Activated B cell treated with CpG ODN at 0.5 μM for 24 hours (primary cell): Measurements from ENCODE around the gene MYO18B. TPM values are rescaled to one million over a fixed set of nuclear protein-coding genes. Genes with fewer than 3 reads are reported as not detected.

Experiments
- ATAC-seq: fragments of 200-7000 bp; cut with Tn5 transposase; one replicate; pipeline ENCODE4 v1.10.0; 2021; ENCODE audit warnings: low read depth, mild to moderate bottlenecking, moderate library complexity
- CTCF ChIA-PET: fragments of 350-600 bp; sonication (Branson Sonifier 250); formaldehyde crosslinking; loops from one replicate; lab custom pipeline; 2021; ENCODE audit warnings: antibody characterized with exemption; lab: Charles Lee
- POLR2A ChIA-PET: fragments of 350-600 bp; sonication (Branson Sonifier 250); formaldehyde crosslinking; loops from one replicate; lab custom pipeline; 2021; ENCODE audit warnings: antibody characterized with exemption; lab: Charles Lee
- DNase-seq: peaks from one replicate; pipeline ENCODE4 v3.0.0; 2022
- H3K27ac Mint-ChIP-seq: one replicate; pipeline ENCODE4 v1.8.0; 2020; ENCODE audit warnings: mixed read lengths
- H3K27me3 Mint-ChIP-seq: one replicate; pipeline ENCODE4 v1.8.0; 2021; ENCODE audit warnings: mixed read lengths
- H3K36me3 Mint-ChIP-seq: one replicate; pipeline ENCODE4 v1.8.0; 2021; ENCODE audit warnings: low read depth, mixed read lengths
- H3K4me1 Mint-ChIP-seq: one replicate; pipeline ENCODE4 v1.8.0; 2021; ENCODE audit warnings: mixed read lengths
- H3K4me3 Mint-ChIP-seq: one replicate; pipeline ENCODE4 v1.8.0; 2020; ENCODE audit warnings: mild to moderate bottlenecking, mixed read lengths
- H3K9me3 Mint-ChIP-seq: one replicate; pipeline ENCODE4 v1.8.0; 2020; ENCODE audit warnings: mixed read lengths
- intact Hi-C: fragments of 100-400 bp; cut with micrococcal nuclease; formaldehyde crosslinking; loops from one replicate; pipeline ENCODE4 v1.15.1; 2024
- total RNA-seq: library from RNA; stranded (reverse); gene quantifications from 2 replicates; pipeline ENCODE4 v1.2.3, GENCODE V29; 2022
- TF ChIP-seq, protein P1 (sequence below): fragments of 200-600 bp; IDR thresholded peaks from one replicate; pipeline ENCODE4 v1.8.0; 2022; ENCODE audit warnings: antibody characterized with exemption, mild to moderate bottlenecking

MYO18B gene
- total RNA-seq, 1 donor from 2014 or later = 0.27 TPM

DNA sequence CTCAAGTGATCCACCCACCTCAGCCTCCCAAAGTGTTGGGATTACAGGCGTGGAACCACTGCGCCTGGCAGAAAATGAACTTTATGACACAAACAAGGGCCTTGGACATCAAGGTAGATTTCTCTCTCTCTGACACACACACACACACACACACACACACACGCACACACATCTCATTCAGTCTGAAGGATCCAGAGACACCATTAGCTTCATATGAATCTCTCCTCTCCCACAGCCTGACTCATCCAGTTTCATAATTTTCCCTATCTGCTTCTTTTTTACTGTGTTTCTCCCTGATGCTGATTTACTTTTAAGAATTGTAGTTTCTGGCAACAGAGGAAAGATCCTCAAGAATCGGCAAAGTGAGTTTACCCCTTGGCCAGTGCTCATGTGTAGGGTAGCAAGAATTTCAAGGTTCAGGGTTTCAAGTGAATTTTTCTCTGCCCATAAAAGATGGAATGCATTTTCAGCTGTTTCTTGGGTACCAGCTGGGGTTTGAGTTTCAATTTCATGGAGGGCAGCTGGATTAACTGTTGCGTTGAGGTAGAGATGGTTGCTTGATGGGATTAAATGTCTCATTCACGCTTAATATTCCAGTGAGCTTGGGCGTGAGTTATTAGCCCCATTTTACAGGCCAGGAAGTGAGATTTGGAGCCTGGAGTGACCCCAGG lies 3.5 kb downstream of the MYO18B start:
- intact Hi-C loops = no loop called here
- peaks cover 3% of the 10 kb centered on the region for H3K27me3 Mint-ChIP-seq
- no peak for ATAC-seq
- no peaks in the 10 kb centered on the region for H3K9me3 Mint-ChIP-seq
- no peak overlapping the region for H3K27ac Mint-ChIP-seq
- no peak overlapping the region for H3K4me3 Mint-ChIP-seq
- ChIA-PET CTCF (no interaction called here), POLR2A (no interaction called here)
- H3K36me3 Mint-ChIP-seq = no peaks in the 10 kb centered on the region
- TF ChIP-seq, protein P1, sequence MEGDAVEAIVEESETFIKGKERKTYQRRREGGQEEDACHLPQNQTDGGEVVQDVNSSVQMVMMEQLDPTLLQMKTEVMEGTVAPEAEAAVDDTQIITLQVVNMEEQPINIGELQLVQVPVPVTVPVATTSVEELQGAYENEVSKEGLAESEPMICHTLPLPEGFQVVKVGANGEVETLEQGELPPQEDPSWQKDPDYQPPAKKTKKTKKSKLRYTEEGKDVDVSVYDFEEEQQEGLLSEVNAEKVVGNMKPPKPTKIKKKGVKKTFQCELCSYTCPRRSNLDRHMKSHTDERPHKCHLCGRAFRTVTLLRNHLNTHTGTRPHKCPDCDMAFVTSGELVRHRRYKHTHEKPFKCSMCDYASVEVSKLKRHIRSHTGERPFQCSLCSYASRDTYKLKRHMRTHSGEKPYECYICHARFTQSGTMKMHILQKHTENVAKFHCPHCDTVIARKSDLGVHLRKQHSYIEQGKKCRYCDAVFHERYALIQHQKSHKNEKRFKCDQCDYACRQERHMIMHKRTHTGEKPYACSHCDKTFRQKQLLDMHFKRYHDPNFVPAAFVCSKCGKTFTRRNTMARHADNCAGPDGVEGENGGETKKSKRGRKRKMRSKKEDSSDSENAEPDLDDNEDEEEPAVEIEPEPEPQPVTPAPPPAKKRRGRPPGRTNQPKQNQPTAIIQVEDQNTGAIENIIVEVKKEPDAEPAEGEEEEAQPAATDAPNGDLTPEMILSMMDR = no peak
- H3K4me1 Mint-ChIP-seq = no peaks in the 10 kb centered on the region
- DNase-seq = no peak

DNA sequence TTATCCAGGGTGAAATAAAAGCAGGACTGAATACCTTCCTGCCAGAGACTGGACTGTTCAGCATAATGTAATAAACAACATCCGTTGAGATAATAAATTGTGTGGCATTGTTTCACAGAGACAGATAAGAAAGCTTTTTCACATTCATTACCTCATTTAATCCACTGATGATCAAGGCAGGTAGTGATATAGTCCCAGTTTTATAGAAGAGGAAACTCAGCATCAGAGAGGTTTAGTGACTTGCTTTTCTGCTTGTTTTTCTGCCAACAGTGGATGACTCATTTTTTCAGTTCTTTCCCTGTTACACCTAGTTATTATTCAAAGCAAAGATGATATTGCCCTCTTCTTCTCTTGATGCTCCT lies 4.0 kb downstream of the MYO18B start:
- intact Hi-C loops = no loop called here
- Mint-ChIP-seq H3K27me3 (peaks cover 3% of the 10 kb centered on the region), H3K4me1 (no peaks in the 10 kb centered on the region), H3K36me3 (no peaks in the 10 kb centered on the region), H3K9me3 (no peaks in the 10 kb centered on the region), H3K4me3 (no peak overlapping the region), H3K27ac (no peak overlapping the region)
- ChIA-PET POLR2A (no interaction called here), CTCF (no interaction called here)
- ATAC-seq = no peak
- DNase-seq = no peak
- TF ChIP-seq, protein P1 = no peak

DNA sequence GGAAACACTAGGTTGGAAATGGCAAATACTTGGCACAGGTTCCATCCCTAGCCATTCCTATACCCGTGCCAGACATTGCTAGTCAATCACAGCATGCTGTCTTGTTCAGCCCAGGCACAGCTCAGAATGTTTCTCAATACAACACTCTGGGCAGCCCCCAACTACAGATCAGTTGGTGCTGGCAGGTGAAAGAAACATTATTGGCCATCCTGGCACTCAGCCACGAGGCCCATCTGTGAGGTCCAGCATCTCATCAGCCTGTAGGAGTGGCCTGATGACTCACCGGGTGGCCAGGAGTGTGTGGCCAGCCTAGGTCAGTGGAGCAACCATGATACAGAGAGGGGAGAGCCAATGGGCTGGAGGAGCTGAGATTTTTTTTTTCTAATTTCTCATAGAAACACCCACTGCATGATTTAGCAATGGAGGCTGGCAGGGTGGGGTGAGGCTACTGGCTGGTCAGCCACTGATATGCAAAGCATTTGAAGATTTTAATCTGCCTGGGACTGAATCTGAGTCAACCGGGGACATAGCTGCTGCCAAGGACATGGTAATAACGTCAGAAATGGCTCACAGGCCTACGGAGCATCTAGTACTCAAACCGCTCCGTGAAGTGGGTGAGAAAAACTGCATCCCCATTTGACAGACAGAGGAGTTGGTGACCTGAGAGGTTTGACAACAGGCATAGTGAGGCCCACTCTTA lies 5.4 kb downstream of the MYO18B start:
- Mint-ChIP-seq H3K27ac (no peak overlapping the region), H3K27me3 (peaks cover 3% of the 10 kb centered on the region), H3K9me3 (no peaks in the 10 kb centered on the region), H3K4me3 (no peak overlapping the region), H3K4me1 (no peaks in the 10 kb centered on the region), H3K36me3 (no peaks in the 10 kb centered on the region)
- ATAC-seq = no peak
- intact Hi-C loops = no loop called here
- ChIA-PET CTCF (no interaction called here), POLR2A (no interaction called here)
- DNase-seq = no peak
- TF ChIP-seq, protein P1 = no peak

DNA sequence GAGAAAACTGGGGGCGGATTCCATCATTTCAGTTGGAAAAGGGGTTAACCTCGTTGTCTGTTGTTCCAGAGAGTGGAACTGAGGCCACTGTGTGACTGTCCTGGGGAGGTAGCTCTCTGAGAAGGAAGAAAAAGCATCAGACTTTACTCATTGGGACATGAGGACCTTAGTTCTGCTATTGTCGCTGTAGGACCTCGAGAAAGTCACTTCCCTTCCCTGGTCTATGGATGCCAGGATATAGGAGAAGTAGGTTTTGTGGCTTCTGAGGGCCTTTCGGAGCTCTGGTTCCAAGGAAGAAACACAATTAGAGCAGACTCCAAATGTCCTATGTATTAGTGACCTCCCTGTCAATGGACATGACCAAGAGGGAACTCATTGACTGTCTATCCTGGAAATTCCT lies 6.2 kb downstream of the MYO18B start:
- TF ChIP-seq, protein P1 = no peak
- H3K9me3 Mint-ChIP-seq = no peaks in the 10 kb centered on the region
- no peaks in the 10 kb centered on the region for H3K36me3 Mint-ChIP-seq
- intact Hi-C loops = no loop called here
- DNase-seq (no peak), ATAC-seq (no peak)
- no peak overlapping the region for H3K27ac Mint-ChIP-seq
- H3K4me3 Mint-ChIP-seq = no peak overlapping the region
- peaks cover 2% of the 10 kb centered on the region for H3K27me3 Mint-ChIP-seq
- POLR2A ChIA-PET = no interaction called here
- CTCF ChIA-PET = no interaction called here
- no peaks in the 10 kb centered on the region for H3K4me1 Mint-ChIP-seq

DNA sequence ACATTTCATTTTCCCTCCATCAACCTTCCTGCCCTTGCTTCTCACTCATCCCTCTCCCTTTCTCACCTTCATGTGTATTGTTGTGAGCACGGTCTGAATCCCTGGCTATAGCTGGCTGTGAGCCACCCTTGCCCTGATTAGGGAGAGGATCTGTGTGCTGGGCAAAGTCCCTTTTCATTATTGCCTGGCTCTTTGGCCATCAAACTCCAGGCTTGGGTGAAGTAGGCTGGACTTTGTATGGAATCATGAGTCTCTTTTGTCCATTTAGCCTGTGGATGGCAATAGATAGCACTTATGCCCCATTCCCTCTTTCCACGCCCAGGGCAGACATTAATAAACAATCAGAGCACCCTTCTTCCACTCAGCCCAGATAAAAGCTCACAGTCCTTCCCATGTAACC lies 6.7 kb downstream of the MYO18B start:
- no peak for DNase-seq
- Mint-ChIP-seq H3K27ac (no peak overlapping the region), H3K9me3 (no peaks in the 10 kb centered on the region), H3K27me3 (no peaks in the 10 kb centered on the region), H3K4me1 (no peaks in the 10 kb centered on the region), H3K4me3 (no peak overlapping the region), H3K36me3 (no peaks in the 10 kb centered on the region)
- no peak for ATAC-seq
- intact Hi-C loops = no loop called here
- POLR2A ChIA-PET = no interaction called here
- CTCF ChIA-PET = no interaction called here
- TF ChIP-seq, protein P1 = no peak
